ENCODE results near the gene NUP133. TPM values are rescaled to one million over a fixed set of nuclear protein-coding genes. Genes with fewer than 3 reads are reported as not detected.
"Not testable (repeated sequence)": the region's sequence is repeated elsewhere in the genome, so short reads cannot be mapped to it uniquely, and the experiment has no call there.

NUP133 gene
- total and polyA plus RNA-seq, 7 experiments from 2014 or later = 19.4 to 45.8 (median 35.8) TPM

DNA sequence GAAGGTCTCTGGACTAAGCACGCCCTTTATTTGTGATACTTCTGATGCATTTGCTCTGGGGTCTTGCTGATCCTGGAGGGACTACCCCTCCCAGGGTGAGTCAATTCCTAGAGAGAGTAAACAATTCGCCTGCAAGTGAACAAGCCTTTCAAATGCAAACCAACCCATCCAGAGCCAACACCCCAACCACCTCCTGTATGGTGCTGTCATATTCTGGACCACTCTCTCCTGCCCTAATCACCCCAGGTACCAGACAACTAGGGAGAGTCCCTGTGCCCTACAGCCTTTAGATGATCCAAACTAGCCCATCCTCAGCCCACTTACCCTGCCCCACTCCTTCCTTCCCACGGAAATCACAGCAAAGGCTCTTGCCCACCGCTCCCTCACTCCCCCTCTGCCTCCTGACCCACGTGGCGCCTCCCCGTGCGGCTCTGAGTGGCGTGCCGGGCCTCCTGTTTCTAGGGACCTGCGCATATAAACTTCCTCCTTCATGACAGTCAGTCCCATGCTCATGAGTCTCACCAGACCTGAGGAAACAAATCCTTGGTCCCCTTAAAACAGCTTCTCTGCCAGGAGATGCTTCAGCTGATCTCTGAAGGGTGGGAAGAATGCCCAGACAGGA lies 111.4 kb downstream of the NUP133 start:
- DNase-seq = no peak
- Histone ChIP-seq H3K4me3 (ENCODE audit: low read length) (no peak overlapping the region), H3K36me3 (ENCODE audit: control insufficient read depth in 2 of 3, insufficient read depth in 3 of 3, low read length in 3 of 3) (no peaks in the 10 kb centered on the region), H3K27me3 (ENCODE audit: control insufficient read depth in 2 of 2, insufficient read depth in 2 of 2, low read length in 2 of 2) (no peaks in the 10 kb centered on the region), H3K27ac (ENCODE audit: low read depth, low read length) (no peak overlapping the region), H3K4me1 (ENCODE audit: control insufficient read depth in 2 of 2, insufficient read depth in 2 of 2, low read length in 2 of 2) (no peaks in the 10 kb centered on the region), H3K9me3 (ENCODE audit: control insufficient read depth in 2 of 3, low read length in 3 of 3) (no peaks in the 10 kb centered on the region)
- Mint-ChIP-seq H3K4me3 (no peak overlapping the region), H3K4me1 (peaks cover 0 to 3% (median 0%) of the 10 kb centered on the region in 7 donors), H3K36me3 (peaks cover 0 to 4% (median 0%) of the 10 kb centered on the region in 5 donors), H3K27me3 (peaks cover 16 to 43% (median 26%) of the 10 kb centered on the region in 5 donors), H3K9me3 (peaks cover 0 to 3% (median 0%) of the 10 kb centered on the region in 11 donors), H3K27ac (no peak overlapping the region)
- intact Hi-C loops (cut with micrococcal nuclease) = no loop called here
- POLR2A ChIA-PET = no interaction called here
- CTCF ChIA-PET = no interaction called here
- ATAC-seq = no peak

DNA sequence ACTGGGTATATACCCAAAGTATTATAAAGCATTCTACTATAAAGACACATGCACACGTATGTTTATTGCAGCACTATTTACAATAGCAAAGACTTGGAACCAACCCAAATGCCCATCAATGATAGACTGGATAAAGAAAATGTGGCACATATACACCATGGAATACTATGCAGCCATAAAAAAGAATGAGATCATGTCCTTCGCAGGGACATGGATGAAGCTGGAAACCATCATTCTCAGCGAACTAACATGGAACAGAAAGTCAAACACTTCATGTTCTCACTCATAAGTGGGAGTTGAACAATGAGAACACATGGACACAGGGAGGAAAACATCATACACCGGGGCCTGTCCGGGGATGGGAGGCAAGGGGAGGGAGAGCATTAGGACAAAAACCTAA lies 113.6 kb downstream of the NUP133 start:
- H3K27ac ChIP-seq (ENCODE audit: low read depth, low read length); H3K9me3 Mint-ChIP-seq; H3K9me3 ChIP-seq (ENCODE audit: control insufficient read depth in 2 of 3, low read length in 3 of 3); H3K36me3 ChIP-seq (ENCODE audit: control insufficient read depth in 2 of 3, insufficient read depth in 3 of 3, low read length in 3 of 3); H3K4me3 Mint-ChIP-seq; H3K4me3 ChIP-seq (ENCODE audit: low read length); POLR2A ChIA-PET; ATAC-seq; H3K4me1 ChIP-seq (ENCODE audit: control insufficient read depth in 2 of 2, insufficient read depth in 2 of 2, low read length in 2 of 2); H3K36me3 Mint-ChIP-seq; intact Hi-C loops (cut with micrococcal nuclease); H3K27me3 ChIP-seq (ENCODE audit: control insufficient read depth in 2 of 2, insufficient read depth in 2 of 2, low read length in 2 of 2); DNase-seq; H3K4me1 Mint-ChIP-seq; H3K27ac Mint-ChIP-seq: not testable (repeated sequence)
- peaks cover 15 to 46% (median 25%) of the 10 kb centered on the region in 5 donors for H3K27me3 Mint-ChIP-seq
- CTCF ChIA-PET = interaction anchor here (0.6 kb wide), 1 partner anchor 212 kb away, joined by 3 read pairs; no protein-coding TSS in a partner anchor

DNA sequence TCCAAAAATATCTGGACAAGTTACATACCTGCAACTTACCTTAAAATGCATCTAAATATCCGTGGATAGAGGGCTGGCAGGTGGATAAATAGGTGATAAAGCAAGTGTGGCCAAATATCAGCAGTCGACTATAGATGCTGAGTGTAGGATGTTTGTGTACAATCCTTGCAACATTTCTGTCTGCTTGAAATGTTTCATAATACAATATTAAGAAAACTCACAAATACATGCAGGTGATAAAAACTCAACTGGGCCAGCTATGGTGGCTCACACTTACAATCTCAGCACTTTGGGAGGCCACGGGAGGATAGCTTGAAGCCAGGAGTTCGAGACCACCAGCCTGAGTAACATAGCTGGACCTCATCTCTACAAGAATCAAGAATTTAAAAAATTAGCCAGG lies 115.2 kb downstream of the NUP133 start:
- intact Hi-C loops (cut with micrococcal nuclease) = no loop called here
- peaks cover 0 to 7% (median 0%) of the 10 kb centered on the region in 5 donors for H3K36me3 Mint-ChIP-seq

More for the DNA sequence above, 115.2 kb downstream of the NUP133 start:
- POLR2A ChIA-PET = no interaction called here
- CTCF ChIA-PET = no interaction called here
- H3K4me3 ChIP-seq (ENCODE audit: low read length) = no peak overlapping the region
- no peaks in the 10 kb centered on the region for H3K36me3 ChIP-seq (ENCODE audit: control insufficient read depth in 2 of 3, insufficient read depth in 3 of 3, low read length in 3 of 3)
- DNase-seq = no peak
- H3K27me3 ChIP-seq (ENCODE audit: control insufficient read depth in 2 of 2, insufficient read depth in 2 of 2, low read length in 2 of 2) = no peaks in the 10 kb centered on the region
- Mint-ChIP-seq H3K27me3 (peaks cover 16 to 46% (median 25%) of the 10 kb centered on the region in 5 donors), H3K9me3 (peaks cover 0 to 9% (median 0%) of the 10 kb centered on the region in 11 donors), H3K27ac (no peak overlapping the region), H3K4me1 (peaks cover 0 to 3% (median 0%) of the 10 kb centered on the region in 7 donors), H3K4me3 (no peak overlapping the region)
- no peaks in the 10 kb centered on the region for H3K9me3 ChIP-seq (ENCODE audit: control insufficient read depth in 2 of 3, low read length in 3 of 3)
- no peak overlapping the region for H3K27ac ChIP-seq (ENCODE audit: low read depth, low read length)
- no peak for ATAC-seq
- H3K4me1 ChIP-seq (ENCODE audit: control insufficient read depth in 2 of 2, insufficient read depth in 2 of 2, low read length in 2 of 2) = no peaks in the 10 kb centered on the region

Other genes with a start within 250 kb of the NUP133 start
- gene RAB4A, start 237.2 kb downstream of the NUP133 start, total RNA-seq = 10 to 100 TPM; 24.0 to 47.9 (median 36.9) TPM
- 10 to 100 TPM in 1 of 2 donors, 1 to 10 TPM in 1; 9.6 to 11.0 TPM for gene RAB4A, start 237.2 kb downstream of the NUP133 start, polyA plus RNA-seq
- 10 to 100 TPM; 10.7 to 13.9 (median 13.4) TPM for gene CCSAP, start 165.3 kb downstream of the NUP133 start, total RNA-seq
- gene CCSAP, start 165.3 kb downstream of the NUP133 start, polyA plus RNA-seq = 1 to 10 TPM; 1.1 to 2.5 TPM
- not detected for gene ACTA1, start 74.2 kb downstream of the NUP133 start, total RNA-seq
- not detected for gene ACTA1, start 74.2 kb downstream of the NUP133 start, polyA plus RNA-seq
- gene ABCB10, start 50.4 kb upstream of the NUP133 start, total RNA-seq = 10 to 100 TPM; 14.1 to 31.9 (median 18.4) TPM
- gene ABCB10, start 50.4 kb upstream of the NUP133 start, polyA plus RNA-seq = 1 to 10 TPM; 6.4 to 6.8 TPM
- gene TAF5L, start 117.8 kb upstream of the NUP133 start, total RNA-seq = 10 to 100 TPM; 17.3 to 27.2 (median 19.8) TPM
- gene TAF5L, start 117.8 kb upstream of the NUP133 start, polyA plus RNA-seq = 1 to 10 TPM; 4.7 to 6.8 TPM
- 10 to 100 TPM in 4 of 5 experiments, 1 to 10 TPM in 1; 6.2 to 18.2 (median 11.0) TPM for gene URB2, start 117.9 kb upstream of the NUP133 start, total RNA-seq
- gene URB2, start 117.9 kb upstream of the NUP133 start, polyA plus RNA-seq = 1 to 10 TPM; 5.6 to 8.2 TPM